GM20431 (cell line): ENCODE data around the gene G6PC1.
"Not testable (repeated sequence)": the region's sequence is repeated elsewhere in the genome, so short reads cannot be mapped to it uniquely, and the experiment has no call there.

Source experiments
- in situ Hi-C: fragments of 300-500 bp; cut with MseI, MboI; formaldehyde crosslinking; loops from one replicate; pipeline ENCODE4 v1.15.0; 2020; ENCODE audit warnings: low sequenced_read_pairs; ENCODE audit not compliant: unreplicated experiment

The G6PC1 gene

GRCh38 chr17:42898147-42898811, 2.3 kb upstream of the G6PC1 start:
- in situ Hi-C loops: no loop called here

GRCh38 chr17:42899981-42900380, 618 bp upstream of the G6PC1 start:
- in situ Hi-C loops: not testable (repeated sequence)

GRCh38 chr17:42901535-42902229, 1.1 kb downstream of the G6PC1 start:
- in situ Hi-C loops: no loop called here

- in situ Hi-C loops: no loop called here
Measured at GRCh38 chr17:42904110-42904469, 3.5 kb downstream of the G6PC1 start.

GRCh38 chr17:42906772-42907446, 6.3 kb downstream of the G6PC1 start:
- in situ Hi-C loops: no loop called here

- in situ Hi-C loops: no loop called here
Measured at GRCh38 chr17:42908872-42909700, 8.5 kb downstream of the G6PC1 start.

GRCh38 chr17:42913522-42913921, 12.9 kb downstream of the G6PC1 start:
- in situ Hi-C loops: no loop called here

GRCh38 chr17:42913981-42914617, 13.5 kb downstream of the G6PC1 start:
- in situ Hi-C loops: no loop called here

GRCh38 chr17:42915288-42915687, 14.7 kb downstream of the G6PC1 start:
- in situ Hi-C loops: not testable (repeated sequence)

GRCh38 chr17:42916388-42917235, 16.0 kb downstream of the G6PC1 start:
- in situ Hi-C loops: not testable (repeated sequence)

- in situ Hi-C loops: no loop called here
Measured at GRCh38 chr17:42917236-42917603, 16.6 kb downstream of the G6PC1 start.

GRCh38 chr17:42918902-42919521, 18.4 kb downstream of the G6PC1 start:
- in situ Hi-C loops: no loop called here

- in situ Hi-C loops: not testable (repeated sequence)
Measured at GRCh38 chr17:42919522-42920077, 19.0 kb downstream of the G6PC1 start.

- in situ Hi-C loops: no loop called here
Measured at GRCh38 chr17:42920106-42920900, 19.7 kb downstream of the G6PC1 start.

- in situ Hi-C loops: no loop called here
Measured at GRCh38 chr17:42920922-42921321, 20.3 kb downstream of the G6PC1 start.

GRCh38 chr17:42922294-42922693, 21.7 kb downstream of the G6PC1 start:
- in situ Hi-C loops: no loop called here

- in situ Hi-C loops: not testable (repeated sequence)
Measured at GRCh38 chr17:42923472-42923871, 22.9 kb downstream of the G6PC1 start.

GRCh38 chr17:42924891-42925290, 24.3 kb downstream of the G6PC1 start:
- in situ Hi-C loops: no loop called here
